Esophagus squamous epithelium (tissue), 5 donors: ENCODE data around the gene DPH6. TPM values are rescaled to one million over a fixed set of nuclear protein-coding genes. Genes with fewer than 3 reads are reported as not detected.
"Not testable (repeated sequence)": the region's sequence is repeated elsewhere in the genome, so short reads cannot be mapped to it uniquely, and the experiment has no call there.

ENCODE experiments used
- DNase-seq: peaks from one replicate; lab custom pipeline; 2025; lab: John Stamatoyannopoulos, UW
- H3K27ac ChIP-seq, 4 donors: fragments of 200-600 bp; sonication (generic); one replicate each; pipeline ENCODE4 v1.5.1; 2016 to 2019; ENCODE audit warnings: mild to moderate bottlenecking in 1 of 4
- H3K27me3 ChIP-seq, 4 donors: fragments of 200-600 bp; sonication (generic); 1 replicate in 3 of 4; 2 replicates in 1 of 4; pipeline versions ENCODE4 v1.5.1 to v1.6.0; 2017 to 2021; ENCODE audit warnings: antibody characterized with exemption in 1 of 4
- H3K36me3 ChIP-seq, 3 donors: fragments of 200-600 bp; sonication (generic); one replicate each; pipeline ENCODE4 v1.5.1; 2016 to 2019
- H3K4me1 ChIP-seq, 3 donors: fragments of 200-600 bp; sonication (generic); one replicate each; pipeline ENCODE4 v1.5.1; 2017 to 2019
- H3K4me3 ChIP-seq, 4 donors: fragments of 200-600 bp; sonication (generic); 1 replicate in 3 of 4; 2 replicates in 1 of 4; pipeline ENCODE4 v1.5.1; 2016 to 2019; ENCODE audit warnings: mild to moderate bottlenecking in 2 of 4, moderate library complexity in 1 of 4
- H3K9me3 ChIP-seq, 3 donors: fragments of 200-600 bp; sonication (generic); one replicate each; pipeline ENCODE4 v1.5.1; 2016 to 2019
- CTCF ChIP-seq, 6 experiments: fragments of 450-650 bp in 4 of 6; fragments of 200-600 bp in 2 of 6; sonication (generic) in 2 of 6; IDR thresholded peaks; one replicate each; pipeline ENCODE4 v1.5.1; 2016 to 2019; ENCODE audit warnings: antibody characterized with exemption in 6 of 6, mild to moderate bottlenecking in 4 of 6, moderate library complexity in 4 of 6
- POLR2A ChIP-seq, 4 donors: fragments of 450-650 bp; IDR thresholded peaks; one replicate each; pipeline ENCODE4 v1.6.1; 2017; ENCODE audit warnings: antibody characterized with exemption in 4 of 4, mild to moderate bottlenecking in 4 of 4, moderate library complexity in 3 of 4
- WGBS, 2 donors: methylation state at CpG; one replicate each; pipeline ENCODE4 v1.1.5; 2018; 5-methylcytosine and 5-hydroxymethylcytosine counted together
- intact Hi-C: fragments of 100-400 bp; cut with DNase I; formaldehyde crosslinking; loops from one replicate; pipeline ENCODE4 v1.15.0; 2022
- total RNA-seq, 4 donors: library from RNA; depleted of rRNA; stranded (reverse); fragments of >200 nt; gene quantifications; one replicate each; pipeline ENCODE4 v1.1.0, GENCODE V29; 2016
- donor health status: DM: yes; HTN: yes; CAD: no.

DPH6 gene
- total RNA-seq, 4 donors from 2014 or later, result 8.8 to 21.4 (median 11.2) TPM

- Histone ChIP-seq H3K4me3 (no peak overlapping the region), H3K27me3 (no peaks in the 10 kb centered on the region), H3K36me3 (peaks cover 0 to 9% (median 0%) of the 10 kb centered on the region in 3 donors), H3K4me1 (no peaks in the 10 kb centered on the region), H3K9me3 (no peaks in the 10 kb centered on the region), H3K27ac (no peak overlapping the region)
- TF ChIP-seq POLR2A (IDR thresholded peaks at IDR 0.05), result no peak
- no peak for TF ChIP-seq CTCF (IDR thresholded peaks at IDR 0.05)
- no peak for DNase-seq
- WGBS, 2 donors, result 98 to 100% methylated on average over 2 of the region's 2 CpGs
- intact Hi-C loops, result no loop called here
Observed at GRCh38 chr15:35383506-35383905, 162.5 kb downstream of the DPH6 start.

- DNase-seq, result no peak
- no peaks in the 10 kb centered on the region for H3K4me1 ChIP-seq
- peaks cover 0 to 13% (median 0%) of the 10 kb centered on the region in 3 donors for H3K36me3 ChIP-seq
- no peak for TF ChIP-seq POLR2A (IDR thresholded peaks at IDR 0.05)
- no peak for TF ChIP-seq CTCF (IDR thresholded peaks at IDR 0.05)
- 54 to 70% methylated on average over 3 of the region's 3 CpGs for WGBS, 2 donors
- intact Hi-C loops, result no loop called here
- no peaks in the 10 kb centered on the region for H3K9me3 ChIP-seq
- H3K27ac ChIP-seq, result no peak overlapping the region
- no peak overlapping the region for H3K4me3 ChIP-seq
- H3K27me3 ChIP-seq, result no peaks in the 10 kb centered on the region
Observed at GRCh38 chr15:35381328-35381727, 164.6 kb downstream of the DPH6 start.

DNA sequence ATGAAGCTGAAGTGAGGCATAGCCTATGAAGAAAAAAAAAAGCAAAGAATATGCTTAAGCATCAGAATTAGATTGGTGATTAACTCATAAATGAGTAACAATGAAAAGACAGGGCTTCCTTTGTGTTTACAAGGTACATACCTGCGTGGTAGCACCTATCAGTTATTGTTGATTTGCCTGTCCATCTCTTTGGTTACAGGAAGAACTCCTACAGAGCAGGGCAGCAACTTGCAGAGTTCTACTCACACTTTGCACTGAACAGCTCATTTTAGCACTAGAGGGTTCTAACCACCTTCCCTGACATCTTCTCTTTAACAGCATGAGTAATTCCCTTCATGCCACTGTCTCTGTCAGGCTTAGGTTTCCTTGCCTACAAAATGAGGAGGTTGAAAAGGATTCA is 166.0 kb downstream of the DPH6 start:
- H3K9me3 ChIP-seq, result no peaks in the 10 kb centered on the region
- 56 to 64% methylated on average over 1 of the region's 1 CpG for WGBS, 2 donors
- no peak for TF ChIP-seq POLR2A (IDR thresholded peaks at IDR 0.05)
- no peak overlapping the region for H3K4me3 ChIP-seq
- H3K27me3 ChIP-seq, result no peaks in the 10 kb centered on the region
- no peaks in the 10 kb centered on the region for H3K4me1 ChIP-seq
- DNase-seq, result no peak
- intact Hi-C loops, result no loop called here
- peaks cover 0 to 13% (median 0%) of the 10 kb centered on the region in 3 donors for H3K36me3 ChIP-seq
- no peak overlapping the region for H3K27ac ChIP-seq

DNA sequence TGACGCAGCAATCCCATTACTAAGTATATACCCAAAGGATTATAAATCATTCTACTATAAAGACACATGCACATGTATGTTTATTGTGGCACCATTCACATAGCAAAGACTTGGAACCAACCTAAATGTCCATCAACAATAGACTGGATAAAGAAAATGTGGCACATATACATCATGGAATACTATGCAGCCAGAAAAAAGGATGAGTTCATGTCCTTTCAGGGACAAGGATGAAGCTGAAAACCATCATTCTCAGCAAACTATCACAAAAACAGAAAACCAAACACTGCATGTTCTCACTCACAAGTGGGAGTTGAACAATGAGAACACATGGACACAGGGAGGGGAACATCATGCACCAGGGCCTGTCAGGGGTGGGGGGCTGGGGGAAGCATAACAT is 167.5 kb downstream of the DPH6 start:
- H3K4me3 ChIP-seq, DNase-seq, H3K9me3 ChIP-seq, H3K27me3 ChIP-seq, H3K4me1 ChIP-seq, H3K27ac ChIP-seq, intact Hi-C loops: not testable (repeated sequence)
- 93 to 94% methylated on average over 1 of the region's 1 CpG for WGBS, 2 donors
- peaks cover 0 to 17% (median 0%) of the 10 kb centered on the region in 3 donors for H3K36me3 ChIP-seq

- Histone ChIP-seq H3K27ac (no peak overlapping the region), H3K4me3 (no peak overlapping the region), H3K36me3 (peaks cover 0 to 34% (median 0%) of the 10 kb centered on the region in 3 donors), H3K4me1 (no peaks in the 10 kb centered on the region), H3K9me3 (no peaks in the 10 kb centered on the region), H3K27me3 (no peaks in the 10 kb centered on the region)
- no peak for DNase-seq
- no peak for TF ChIP-seq POLR2A (IDR thresholded peaks at IDR 0.05)
- no peak for TF ChIP-seq CTCF (IDR thresholded peaks at IDR 0.05)
- intact Hi-C loops, result no loop called here
Observed at GRCh38 chr15:35376707-35377106, 169.3 kb downstream of the DPH6 start.

DNA sequence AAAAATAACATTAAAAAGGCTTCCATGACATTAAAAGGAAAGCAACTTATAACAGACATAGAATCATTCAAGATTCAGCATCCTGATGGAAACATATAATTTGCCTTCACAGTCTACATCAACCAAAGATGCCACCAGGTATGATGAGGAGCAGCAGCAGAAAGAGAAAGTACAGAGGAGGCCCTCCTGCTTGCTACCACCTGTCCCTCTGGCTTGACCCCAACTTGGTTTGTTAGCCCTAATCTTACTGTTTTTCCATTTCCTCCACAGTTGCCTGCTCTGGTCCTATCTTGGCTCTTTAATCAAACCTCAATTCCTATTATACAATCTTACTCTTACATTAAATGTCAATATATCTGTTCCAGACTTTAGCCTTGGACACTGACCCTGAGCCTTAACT is 171.3 kb downstream of the DPH6 start:
- H3K27ac ChIP-seq, result no peak overlapping the region
- H3K36me3 ChIP-seq, result peaks cover 0 to 37% (median 0%) of the 10 kb centered on the region in 3 donors
- intact Hi-C loops, result no loop called here
- no peaks in the 10 kb centered on the region for H3K9me3 ChIP-seq
- no peaks in the 10 kb centered on the region for H3K27me3 ChIP-seq
- TF ChIP-seq CTCF (IDR thresholded peaks at IDR 0.05), result no peak
- no peak for TF ChIP-seq POLR2A (IDR thresholded peaks at IDR 0.05)
- H3K4me1 ChIP-seq, result no peaks in the 10 kb centered on the region
- H3K4me3 ChIP-seq, result no peak overlapping the region
- no peak for DNase-seq
